ENCODE measurements around the gene KIRREL3. TPM values are rescaled to one million over a fixed set of nuclear protein-coding genes. Genes with fewer than 3 reads are reported as not detected.
A peak's percentile ranks its signal among the peaks of the same experiment; 100 is the strongest.

KIRREL3 gene
- total RNA-seq, 1 experiment from 2014 or later = 0.44 TPM

GRCh38 chr11:126392633-126393013 is 607.9 kb downstream of the KIRREL3 start:
- ChIA-PET POLR2A (ENCODE audit: unreplicated experiment) (no interaction called here), CTCF (no interaction called here)
- Histone ChIP-seq H3K27me3 (ENCODE audit: low read length) (no peaks in the 10 kb centered on the region), H3K9me2 (replicated peaks; ENCODE audit: low read length) (no peaks in the 10 kb centered on the region), H3K9me3 (ENCODE audit: low read length) (no peaks in the 10 kb centered on the region), H3K27ac (ENCODE audit: low read length) (no peak overlapping the region), H3K4me3 (ENCODE audit: low read length) (no peak overlapping the region), H3K9ac (ENCODE audit: low read length) (no peak overlapping the region), H3K36me3 (ENCODE audit: low read depth, low read length) (no peaks in the 10 kb centered on the region), H2AFZ (ENCODE audit: low read length) (no peak overlapping the region), H3F3A (ENCODE audit: low read length, unreplicated experiment) (no peaks in the 10 kb centered on the region), H3K4me2 (ENCODE audit: low read length) (no peak overlapping the region), H3K79me2 (ENCODE audit: low read length) (peaks cover 83% of the 10 kb centered on the region), H3K4me1 (ENCODE audit: insufficient read depth, low read length) (peaks cover 17% of the 10 kb centered on the region), H4K20me1 (ENCODE audit: low read length) (no peaks in the 10 kb centered on the region)
- ATAC-seq = no peak
- intact Hi-C loops (cut with micrococcal nuclease) = no loop called here
- no peak for DNase-seq
- BruUV-seq (replicated peaks) = no TSS peak
- TF ChIP-seq EZH2 (IDR thresholded peaks at IDR 0.05; ENCODE audit: low read length, unreplicated experiment) (no peak), EZH2phosphoT487 (IDR thresholded peaks at IDR 0.05; ENCODE audit: borderline replicate concordance, low read length) (no peak)
- TF ChIP-seq, protein P1, sequence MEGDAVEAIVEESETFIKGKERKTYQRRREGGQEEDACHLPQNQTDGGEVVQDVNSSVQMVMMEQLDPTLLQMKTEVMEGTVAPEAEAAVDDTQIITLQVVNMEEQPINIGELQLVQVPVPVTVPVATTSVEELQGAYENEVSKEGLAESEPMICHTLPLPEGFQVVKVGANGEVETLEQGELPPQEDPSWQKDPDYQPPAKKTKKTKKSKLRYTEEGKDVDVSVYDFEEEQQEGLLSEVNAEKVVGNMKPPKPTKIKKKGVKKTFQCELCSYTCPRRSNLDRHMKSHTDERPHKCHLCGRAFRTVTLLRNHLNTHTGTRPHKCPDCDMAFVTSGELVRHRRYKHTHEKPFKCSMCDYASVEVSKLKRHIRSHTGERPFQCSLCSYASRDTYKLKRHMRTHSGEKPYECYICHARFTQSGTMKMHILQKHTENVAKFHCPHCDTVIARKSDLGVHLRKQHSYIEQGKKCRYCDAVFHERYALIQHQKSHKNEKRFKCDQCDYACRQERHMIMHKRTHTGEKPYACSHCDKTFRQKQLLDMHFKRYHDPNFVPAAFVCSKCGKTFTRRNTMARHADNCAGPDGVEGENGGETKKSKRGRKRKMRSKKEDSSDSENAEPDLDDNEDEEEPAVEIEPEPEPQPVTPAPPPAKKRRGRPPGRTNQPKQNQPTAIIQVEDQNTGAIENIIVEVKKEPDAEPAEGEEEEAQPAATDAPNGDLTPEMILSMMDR (conservative IDR thresholded peaks at IDR 0.05; ENCODE audit: low read depth, low read length) = no peak

GRCh38 chr11:126391970-126392632 is 608.5 kb downstream of the KIRREL3 start:
- H3K9me2 ChIP-seq (replicated peaks; ENCODE audit: low read length) = no peaks in the 10 kb centered on the region
- no peak for DNase-seq
- no peak overlapping the region for H3K4me2 ChIP-seq (ENCODE audit: low read length)
- no peaks in the 10 kb centered on the region for H3F3A ChIP-seq (ENCODE audit: low read length, unreplicated experiment)
- BruUV-seq (replicated peaks) = no TSS peak
- CTCF ChIA-PET = no interaction called here
- ATAC-seq = no peak
- H3K9me3 ChIP-seq (ENCODE audit: low read length) = no peaks in the 10 kb centered on the region
- H3K27me3 ChIP-seq (ENCODE audit: low read length) = no peaks in the 10 kb centered on the region
- POLR2A ChIA-PET (ENCODE audit: unreplicated experiment) = interaction anchor here (0.6 kb wide), 1 partner anchor 36 kb away, joined by 4 read pairs; the partner anchor contains the start of gene ST3GAL4
- no peak overlapping the region for H3K27ac ChIP-seq (ENCODE audit: low read length)
- H3K4me3 ChIP-seq (ENCODE audit: low read length) = no peak overlapping the region
- peaks cover 83% of the 10 kb centered on the region for H3K79me2 ChIP-seq (ENCODE audit: low read length)
- no peak overlapping the region for H2AFZ ChIP-seq (ENCODE audit: low read length)
- TF ChIP-seq EZH2phosphoT487 (IDR thresholded peaks at IDR 0.05; ENCODE audit: borderline replicate concordance, low read length) = no peak
- TF ChIP-seq, protein P1 (conservative IDR thresholded peaks at IDR 0.05; ENCODE audit: low read depth, low read length) = peak; percentile 39; the same call in 1 of the 2 replicates
- no peak overlapping the region for H3K9ac ChIP-seq (ENCODE audit: low read length)
- H4K20me1 ChIP-seq (ENCODE audit: low read length) = no peaks in the 10 kb centered on the region
- intact Hi-C loops (cut with micrococcal nuclease) = no loop called here
- peaks cover 23% of the 10 kb centered on the region for H3K4me1 ChIP-seq (ENCODE audit: insufficient read depth, low read length)
- H3K36me3 ChIP-seq (ENCODE audit: low read depth, low read length) = no peaks in the 10 kb centered on the region

GRCh38 chr11:126391286-126391954 is 609.1 kb downstream of the KIRREL3 start:
- CTCF ChIA-PET = no interaction called here
- no peaks in the 10 kb centered on the region for H3K9me2 ChIP-seq (replicated peaks; ENCODE audit: low read length)
- H3K4me2 ChIP-seq (ENCODE audit: low read length) = no peak overlapping the region
- ATAC-seq (no peak), DNase-seq (no peak)
- no peaks in the 10 kb centered on the region for H3K36me3 ChIP-seq (ENCODE audit: low read depth, low read length)
- H2AFZ ChIP-seq (ENCODE audit: low read length) = no peak overlapping the region
- no peaks in the 10 kb centered on the region for H3F3A ChIP-seq (ENCODE audit: low read length, unreplicated experiment)
- H3K27ac ChIP-seq (ENCODE audit: low read length) = no peak overlapping the region
- TF ChIP-seq, protein P1 (conservative IDR thresholded peaks at IDR 0.05; ENCODE audit: low read depth, low read length) = no peak
- TF ChIP-seq EZH2 (IDR thresholded peaks at IDR 0.05; ENCODE audit: low read length, unreplicated experiment) = no peak
- TF ChIP-seq EZH2phosphoT487 (IDR thresholded peaks at IDR 0.05; ENCODE audit: borderline replicate concordance, low read length) = no peak
- H3K9ac ChIP-seq (ENCODE audit: low read length) = no peak overlapping the region
- H3K4me1 ChIP-seq (ENCODE audit: insufficient read depth, low read length) = peaks cover 29% of the 10 kb centered on the region
- no peaks in the 10 kb centered on the region for H4K20me1 ChIP-seq (ENCODE audit: low read length)
- H3K9me3 ChIP-seq (ENCODE audit: low read length) = no peaks in the 10 kb centered on the region
- POLR2A ChIA-PET (ENCODE audit: unreplicated experiment) = no interaction called here
- no peaks in the 10 kb centered on the region for H3K27me3 ChIP-seq (ENCODE audit: low read length)
- intact Hi-C loops (cut with micrococcal nuclease) = no loop called here
- no peak overlapping the region for H3K4me3 ChIP-seq (ENCODE audit: low read length)
- peaks cover 85% of the 10 kb centered on the region for H3K79me2 ChIP-seq (ENCODE audit: low read length)
- BruUV-seq (replicated peaks) = no TSS peak

Data from PC-3 (cell line).